GM18507 (cell line): Measurements from ENCODE around the gene RRAS.

Experiments used
- DNase-seq: peaks from one replicate; pipeline ENCODE4 v3.0.0; 2011; ENCODE audit warnings: low read depth; ENCODE audit not compliant: insufficient read length; ENCODE audit errors: extremely low spot score
- FAIRE-seq: peaks from 2 replicates; lab custom pipeline; 2011; peaks lifted over from hg19 to GRCh38; lab: Jason Lieb, UNC

Gene RRAS

GRCh38 chr19:49677901-49678674 lies 38.1 kb upstream of the RRAS start:
- DNase-seq (no peak), FAIRE-seq (peak; percentile 80)

DNA sequence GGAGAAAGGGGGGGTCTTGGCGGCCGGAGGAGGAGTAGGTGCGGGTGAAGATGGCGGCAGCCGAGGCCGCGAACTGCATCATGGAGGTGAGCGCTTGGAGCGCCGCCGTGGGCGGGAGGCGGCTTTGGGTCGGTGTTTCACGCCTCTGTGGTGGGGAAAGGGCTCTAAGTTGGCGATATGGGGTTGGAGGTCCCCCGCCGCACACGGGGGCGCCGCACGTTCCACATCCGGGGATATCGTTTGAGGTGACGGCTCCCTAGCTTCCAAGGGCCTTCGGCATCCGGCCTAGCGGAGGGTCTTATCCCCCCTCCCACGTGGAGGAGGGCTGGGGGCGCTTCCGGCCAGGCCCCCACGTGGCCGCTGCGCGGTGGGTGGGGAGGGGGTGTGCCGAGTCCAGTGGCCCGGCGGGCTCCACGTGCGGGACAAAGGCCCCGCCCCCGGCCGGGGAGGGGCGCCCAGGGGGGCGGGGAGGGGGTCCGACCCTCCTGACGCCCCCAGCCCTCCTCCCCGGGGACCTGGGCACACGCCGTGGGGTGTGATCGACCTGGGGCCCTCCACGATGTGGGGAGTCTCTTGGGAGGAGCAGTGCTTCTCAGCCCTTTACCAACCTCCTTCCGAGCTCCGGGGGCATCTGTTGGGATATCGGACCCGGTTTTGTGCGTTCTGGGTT lies 37.4 kb upstream of the RRAS start, which contains the start of gene PRMT1:
Gene PRMT1 (plus strand): TSS at position 41 of the 670 bp plus-strand sequence. CDS start 10 bp downstream, at position 51.
- FAIRE-seq: peak; percentile 35
- no peak for DNase-seq

DNA sequence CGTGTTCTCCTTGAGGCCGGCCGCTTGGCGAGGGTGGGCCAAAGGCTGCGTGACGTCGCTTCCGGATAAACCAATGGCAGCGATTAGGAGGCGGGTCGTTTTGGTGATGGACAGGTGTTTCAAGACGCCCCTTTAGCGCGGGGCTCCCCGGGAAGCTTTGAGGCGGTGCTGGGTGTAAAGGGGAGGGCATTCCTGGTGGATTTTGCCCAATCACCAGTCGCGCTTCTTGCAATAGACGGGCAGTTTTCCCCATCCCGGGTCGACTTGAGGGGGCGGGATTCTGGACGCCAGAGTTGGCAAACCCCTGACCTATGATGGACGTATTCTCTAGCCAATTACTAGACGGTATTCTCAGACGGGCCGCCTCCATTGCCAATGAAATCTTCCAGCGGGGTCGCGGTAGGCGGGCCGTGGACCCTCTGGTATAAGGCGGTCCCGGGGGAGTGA lies 36.9 kb upstream of the RRAS start:
- DNase-seq (peak; percentile 90), FAIRE-seq (peak; percentile 100)

DNA sequence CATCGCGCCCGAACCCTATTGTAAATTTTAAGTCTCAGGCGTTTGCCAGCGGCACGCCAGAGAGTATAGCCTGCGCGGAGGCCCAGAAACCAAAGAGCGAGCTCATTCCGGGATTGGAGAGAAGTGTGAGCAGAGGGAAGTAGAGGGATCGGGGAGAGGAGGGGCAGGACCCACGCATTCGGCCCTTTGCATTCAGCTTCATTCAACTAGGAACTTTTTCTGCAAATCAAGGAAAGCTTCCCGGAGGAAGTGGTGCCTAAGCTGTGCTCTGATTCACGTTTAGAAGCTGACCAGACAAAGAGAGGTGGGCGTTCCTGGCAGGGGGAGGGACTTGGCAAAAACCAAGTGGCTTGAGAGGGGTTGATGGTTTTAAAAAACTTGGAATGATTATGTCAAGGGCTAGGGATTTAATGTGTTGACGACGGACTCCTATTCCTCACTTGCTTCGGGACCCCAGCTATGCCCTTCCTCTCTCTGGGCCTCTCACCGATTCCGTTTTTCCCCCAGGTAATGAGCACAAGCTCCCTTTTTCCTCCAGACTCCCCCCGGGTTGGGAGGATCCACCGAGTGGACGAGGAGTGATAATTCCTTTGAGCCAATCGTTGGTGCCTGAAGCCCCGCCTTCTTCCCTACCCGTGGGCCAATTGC lies 36.3 kb upstream of the RRAS start:
- FAIRE-seq (no peak), DNase-seq (no peak)

GRCh38 chr19:49672131-49672919 lies 32.4 kb upstream of the RRAS start:
- FAIRE-seq (peak; percentile 85), DNase-seq (peak; percentile 70)

DNA sequence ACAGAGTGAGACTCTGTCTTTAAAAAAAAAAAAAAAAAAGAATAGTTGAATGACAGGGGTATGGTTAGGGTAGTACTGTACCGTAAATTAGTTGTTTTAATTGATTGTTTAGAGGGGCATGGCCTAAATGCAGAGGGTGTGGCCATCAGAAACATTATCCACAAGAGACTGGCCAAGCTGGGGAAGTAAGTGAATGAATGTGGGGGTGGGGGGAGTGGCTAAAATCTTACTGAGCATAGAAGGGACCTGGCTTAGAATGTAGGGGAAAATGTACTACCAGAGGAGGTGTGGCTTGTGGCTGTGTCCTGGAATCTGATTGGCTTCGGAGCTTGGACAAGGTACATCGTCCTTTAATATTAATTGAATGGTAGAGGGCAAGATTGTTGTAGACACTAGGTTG lies 29.6 kb upstream of the RRAS start:
- FAIRE-seq (no peak), DNase-seq (no peak)

DNA sequence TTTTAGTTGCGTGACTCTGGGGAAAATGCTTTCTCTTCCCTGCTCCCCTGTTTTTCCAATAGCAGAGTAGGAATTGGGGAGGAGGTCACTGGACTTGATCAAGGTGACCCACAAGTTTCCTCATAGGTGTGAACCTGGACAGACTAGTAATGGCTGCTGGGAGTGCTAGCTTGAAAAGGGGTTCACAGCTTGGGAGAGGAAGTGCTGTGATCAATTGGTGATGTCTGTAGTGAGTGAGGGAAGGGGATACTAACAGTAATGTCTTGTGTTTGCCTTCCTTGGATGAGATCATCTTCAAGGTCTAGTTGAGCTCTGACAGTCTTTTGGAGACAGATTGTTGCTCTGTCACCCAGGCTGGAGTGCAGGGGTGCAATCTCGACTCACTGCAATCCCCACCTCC lies 27.5 kb upstream of the RRAS start:
- FAIRE-seq: no peak
- DNase-seq: no peak

GRCh38 chr19:49666120-49666444 lies 26.1 kb upstream of the RRAS start:
- no peak for DNase-seq
- no peak for FAIRE-seq

GRCh38 chr19:49665351-49666119 lies 25.6 kb upstream of the RRAS start, which contains the start of the genes BCL2L12 and IRF3:
Gene BCL2L12, plus strand, starts transcription at chr19:49665933. Its CDS starts 760 bp downstream, at chr19:49666693.
Gene IRF3, minus strand, starts transcription at chr19:49665857. Its CDS starts 1,019 bp downstream, at chr19:49664838.
- FAIRE-seq (peak; percentile 97), DNase-seq (peak; percentile 96)

DNA sequence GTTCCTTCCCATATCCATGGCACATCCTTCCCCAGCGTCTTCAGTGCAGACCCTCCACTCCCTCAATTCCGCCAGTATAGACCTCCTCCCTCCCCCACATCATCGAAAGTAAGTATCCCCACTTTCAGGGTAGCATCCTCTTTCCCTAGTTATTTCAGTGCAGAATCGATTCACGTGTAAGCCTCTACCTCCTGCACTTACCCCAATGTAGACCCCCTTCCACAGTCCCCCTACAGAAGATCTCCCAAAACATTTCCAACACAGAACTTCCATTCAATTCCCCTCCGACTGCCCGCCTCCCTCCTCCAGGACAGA lies 25.1 kb upstream of the RRAS start:
- DNase-seq (no peak), FAIRE-seq (no peak)

GRCh38 chr19:49664171-49665035 lies 24.5 kb upstream of the RRAS start:
- DNase-seq (peak; percentile 68), FAIRE-seq (no peak)

GRCh38 chr19:49663224-49663623 lies 23.3 kb upstream of the RRAS start:
- FAIRE-seq (no peak), DNase-seq (no peak)

GRCh38 chr19:49662011-49662410 lies 22.1 kb upstream of the RRAS start:
- FAIRE-seq: no peak
- no peak for DNase-seq

DNA sequence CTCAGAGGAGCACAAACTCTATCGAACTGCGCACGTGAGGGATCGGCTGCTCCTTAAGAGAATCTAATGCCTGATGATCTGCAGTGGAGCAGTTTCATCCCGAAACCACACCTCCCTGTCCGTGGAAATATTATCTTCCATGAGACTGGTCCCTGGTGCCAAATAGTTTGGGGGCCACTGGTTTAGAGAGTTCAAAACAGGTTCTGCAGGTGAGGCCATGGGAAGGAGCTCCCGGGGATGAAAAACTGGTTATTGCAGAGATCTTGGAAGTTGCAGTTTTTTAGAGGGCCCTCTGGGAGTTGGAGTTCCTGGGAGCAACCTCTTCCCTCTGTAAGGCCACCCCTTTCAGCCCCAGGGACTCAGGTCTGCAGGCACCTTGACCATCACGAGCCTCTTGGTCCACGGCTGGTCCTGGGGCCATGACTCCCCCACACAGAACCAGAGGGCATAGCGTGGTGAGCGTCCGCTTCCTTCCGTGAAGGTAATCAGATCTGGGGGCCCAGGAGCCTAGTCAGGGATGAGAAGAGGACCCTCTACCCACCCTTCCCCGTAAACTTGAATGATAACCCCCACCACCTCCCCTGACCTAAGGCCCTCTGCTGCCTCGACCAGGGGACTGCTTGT lies 20.5 kb upstream of the RRAS start:
- FAIRE-seq (no peak), DNase-seq (no peak)

DNA sequence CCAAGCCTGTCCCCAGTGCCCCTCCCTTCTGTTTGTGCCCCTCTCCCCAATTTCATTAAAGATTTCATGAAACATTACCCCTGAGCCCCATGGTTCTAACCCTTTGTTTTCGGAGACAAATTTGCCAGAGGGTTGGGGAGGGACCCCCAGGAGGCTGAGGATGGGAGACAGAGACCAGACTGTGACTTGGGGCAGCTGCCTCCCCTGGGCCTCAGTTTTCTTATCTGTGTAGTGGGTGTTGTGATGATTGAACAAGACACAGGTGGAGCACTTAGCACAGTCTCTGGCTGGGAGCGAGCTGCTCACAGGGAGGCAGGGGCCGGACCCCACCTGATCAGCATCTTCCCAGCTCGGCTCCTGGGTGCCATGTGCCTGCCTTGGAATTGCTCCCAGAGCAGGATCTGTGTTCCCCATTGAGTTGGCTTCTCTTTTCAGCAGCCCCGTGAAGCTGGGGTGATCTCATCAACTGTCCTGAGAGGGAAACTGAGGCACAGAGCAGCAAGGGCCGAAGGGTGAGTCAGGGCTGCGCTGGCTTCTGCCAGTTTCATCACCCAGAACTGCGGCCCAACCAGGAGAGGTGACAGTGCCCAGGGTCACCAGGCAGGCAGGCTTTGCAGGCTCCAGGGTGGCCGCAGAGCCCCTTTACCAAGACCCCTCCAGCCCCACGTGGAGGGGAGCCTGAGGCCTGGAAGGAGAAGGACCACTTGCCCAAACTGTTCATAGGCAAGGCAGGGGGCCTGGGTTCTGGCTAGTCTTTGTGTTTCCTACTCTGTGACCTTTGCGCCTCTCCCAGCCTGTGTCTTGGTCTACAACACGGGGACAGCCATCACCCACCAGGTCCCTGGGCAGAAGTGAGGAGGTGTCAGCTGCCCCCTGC lies 18.9 kb upstream of the RRAS start:
- FAIRE-seq (no peak), DNase-seq (no peak)

GRCh38 chr19:49658139-49658517 lies 18.2 kb upstream of the RRAS start:
- FAIRE-seq (no peak), DNase-seq (no peak)
